HG02943 (cell line): ENCODE results near the gene AKAP10.
"Not testable (repeated sequence)": the region's sequence is repeated elsewhere in the genome, so short reads cannot be mapped to it uniquely, and the experiment has no call there.

Experiments used
- ATAC-seq: cut with Tn5 transposase; IDR thresholded peaks from one replicate; pipeline ENCODE4 v1.9.1; 2021; ENCODE audit warnings: mild to moderate bottlenecking, low read depth, moderate library complexity; ENCODE audit not compliant: unreplicated experiment

The AKAP10 gene

DNA sequence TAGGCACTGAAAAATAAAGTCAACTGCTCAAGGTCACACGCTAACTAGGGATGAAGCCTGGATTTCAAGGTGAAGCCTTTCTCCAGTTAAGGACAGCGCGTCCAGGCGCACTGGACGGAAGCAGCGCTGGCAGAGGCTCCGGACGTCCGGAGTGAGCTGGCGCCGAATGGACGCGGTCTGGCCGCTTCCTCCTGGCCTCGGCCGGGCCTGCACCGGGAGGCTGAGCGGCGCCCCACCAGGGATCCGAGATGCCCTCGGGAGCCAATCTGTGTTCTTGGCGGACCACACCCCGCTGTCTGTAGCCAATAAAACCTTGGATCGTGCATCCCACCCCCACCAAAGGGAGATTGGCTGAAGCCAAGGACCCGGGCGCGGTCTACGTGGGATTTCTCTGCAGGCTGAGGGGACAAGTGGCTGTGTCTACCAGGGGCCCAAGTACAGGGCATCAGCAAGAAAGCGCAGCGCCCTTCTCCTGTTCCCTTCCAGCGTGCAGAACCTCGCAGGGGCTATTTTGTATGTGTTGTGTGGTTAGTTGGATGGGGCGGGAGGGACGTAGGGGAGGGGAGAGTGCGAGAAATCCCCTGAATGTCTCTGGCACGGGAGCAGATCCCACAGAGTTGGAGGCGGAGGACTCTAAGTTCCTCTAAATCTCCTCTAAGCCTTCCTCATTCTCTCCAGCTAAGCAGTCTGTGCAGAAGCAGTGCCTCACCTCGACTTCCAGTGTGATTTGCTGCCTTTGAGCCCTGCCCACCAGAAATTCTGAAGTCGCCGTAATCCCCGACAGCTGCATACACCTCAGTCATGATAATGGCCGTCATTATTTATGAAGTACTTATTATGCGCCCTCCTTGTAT lies 2.5 kb upstream of the AKAP10 start:
- no peak for ATAC-seq

DNA sequence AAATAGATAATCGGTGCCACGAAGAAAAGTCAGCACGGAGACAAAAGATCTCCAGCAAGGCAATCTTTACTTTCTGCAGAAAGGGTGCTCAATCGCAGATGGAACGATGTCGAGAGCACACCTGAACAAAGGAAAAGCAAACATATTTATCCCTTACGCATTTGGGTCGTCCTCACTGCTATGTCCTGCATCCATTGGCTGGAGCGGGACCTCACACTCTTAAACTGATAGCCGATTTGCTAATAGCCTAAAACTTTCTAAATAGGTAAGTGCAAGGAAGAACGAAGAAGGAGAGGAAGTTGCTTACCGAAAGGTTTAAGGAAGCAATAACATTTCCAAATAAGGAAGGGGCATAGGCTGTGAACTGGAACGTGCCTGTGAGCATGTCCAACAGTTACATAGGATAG lies 1.2 kb upstream of the AKAP10 start:
- ATAC-seq = no peak

DNA sequence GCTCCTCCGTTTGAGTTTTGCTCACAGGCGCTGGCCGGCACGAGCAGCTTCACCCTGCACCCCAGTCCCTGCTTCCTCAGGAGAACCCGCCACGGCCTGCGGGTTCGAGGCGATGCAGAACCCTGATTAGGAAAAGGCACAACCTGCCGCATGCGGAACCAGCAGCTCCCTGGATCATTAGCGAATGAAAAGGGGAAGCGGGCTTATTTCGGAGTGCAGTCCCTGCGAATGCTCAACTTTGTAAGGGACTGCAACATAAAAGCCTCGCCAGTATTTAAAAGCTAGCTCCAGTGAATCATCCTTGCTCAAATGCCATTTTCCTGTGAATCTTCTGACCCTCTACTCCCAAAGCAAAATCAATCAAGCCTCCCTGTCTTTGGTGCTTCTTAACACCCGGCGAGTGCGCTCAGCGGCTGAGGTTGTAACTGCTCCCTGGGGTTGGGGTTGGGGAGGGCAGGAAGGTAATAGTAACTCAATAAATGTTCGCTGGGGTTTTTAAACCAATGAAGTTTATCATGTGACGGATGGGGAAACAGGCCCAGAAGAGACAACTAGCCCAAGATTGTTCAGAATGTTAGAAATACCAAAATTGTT lies 678 bp upstream of the AKAP10 start:
- peak; percentile 10 for ATAC-seq

DNA sequence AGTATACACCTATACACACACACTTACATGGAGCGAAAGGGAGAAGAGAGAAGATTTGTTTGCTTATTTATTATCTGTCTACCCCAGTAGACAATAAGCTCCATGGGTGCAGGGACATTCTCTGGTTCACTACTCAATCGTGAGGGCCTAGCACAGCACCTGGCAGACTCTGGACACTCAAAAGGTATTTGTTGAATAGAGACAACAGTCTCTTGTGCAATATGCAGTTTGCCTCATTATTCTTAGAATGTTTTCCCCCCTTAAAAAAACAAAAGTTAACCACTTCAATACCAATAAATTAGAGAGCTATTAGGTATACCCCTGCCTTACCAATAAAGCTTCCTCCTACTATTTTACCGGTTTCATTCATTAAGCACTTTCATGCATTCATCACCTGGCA lies 2.0 kb downstream of the AKAP10 start:
- ATAC-seq = no peak

DNA sequence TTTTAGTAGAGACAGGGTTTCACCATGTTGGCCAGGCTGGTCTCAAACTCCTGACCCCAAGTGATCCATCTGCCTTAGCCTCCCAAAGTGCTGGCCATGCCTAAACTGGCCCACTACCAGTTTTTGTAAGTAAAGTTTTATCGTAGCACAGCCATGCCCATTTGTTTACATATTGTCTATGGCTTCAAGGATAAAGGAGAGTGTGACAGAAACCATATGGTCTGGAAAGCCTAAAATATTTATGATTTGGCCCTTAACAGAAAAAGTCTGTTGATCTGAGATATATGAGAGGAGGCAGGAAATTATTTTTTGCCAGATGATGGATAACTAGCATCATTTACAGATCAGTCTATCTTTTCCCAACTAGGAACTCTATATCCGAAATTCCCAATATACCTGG lies 4.5 kb downstream of the AKAP10 start:
- no peak for ATAC-seq

DNA sequence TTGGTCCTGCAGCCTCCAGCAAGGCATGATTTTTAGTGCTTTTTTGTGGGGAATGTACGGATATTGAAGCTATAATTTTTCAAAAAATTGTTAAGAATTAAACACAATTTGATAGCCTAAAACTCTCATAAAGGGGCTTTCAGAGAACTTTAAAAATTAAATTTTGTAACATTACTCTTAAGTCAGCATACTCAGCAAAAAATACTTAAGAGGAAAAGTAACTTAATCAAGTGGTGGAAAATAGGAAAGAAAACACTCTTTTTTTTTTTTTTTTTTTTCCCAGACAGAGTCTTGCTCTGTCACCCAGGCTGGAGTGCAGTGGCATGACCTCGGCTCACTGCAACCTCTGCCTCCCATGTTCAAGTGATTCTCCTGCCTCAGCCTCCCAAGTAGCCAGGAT lies 14.7 kb downstream of the AKAP10 start:
- not testable (repeated sequence) for ATAC-seq

DNA sequence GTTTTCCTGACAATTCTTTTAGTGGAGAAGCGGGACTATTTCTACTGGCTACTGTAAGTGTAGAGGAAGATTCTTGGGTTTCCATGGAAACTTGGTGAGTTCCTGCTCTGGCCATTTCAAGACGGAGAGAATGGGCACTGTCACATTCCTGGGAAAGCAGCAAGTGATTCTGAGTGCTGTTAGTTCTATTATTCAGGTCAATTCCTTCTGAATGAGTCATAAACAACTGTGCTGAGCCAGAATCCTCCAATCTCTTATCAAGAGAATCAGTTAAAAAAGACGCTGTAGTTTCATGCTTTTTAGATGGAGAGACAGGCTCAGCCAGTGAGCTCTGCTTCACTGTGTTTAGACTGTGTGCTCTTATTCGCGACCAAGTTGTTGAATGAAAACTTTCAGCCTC lies 19.6 kb downstream of the AKAP10 start:
- no peak for ATAC-seq

DNA sequence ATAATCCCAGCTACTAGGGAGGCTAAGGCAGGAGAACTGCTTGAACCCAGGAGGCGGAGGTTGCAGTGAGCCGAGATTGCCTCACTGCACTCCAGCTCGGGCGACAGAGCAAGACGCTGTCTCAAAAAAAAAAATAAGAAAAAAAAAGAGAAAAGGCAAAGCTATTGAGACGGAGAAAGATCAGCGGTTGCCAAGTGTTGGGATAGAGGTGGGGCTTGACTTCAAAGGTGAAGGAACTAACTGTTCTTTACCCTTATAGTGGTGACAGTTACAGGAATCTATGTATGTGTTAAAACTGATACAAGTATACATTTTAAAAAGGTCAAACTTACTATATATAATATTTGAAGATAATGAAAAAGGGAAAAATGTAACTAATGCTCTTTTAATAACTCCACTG lies 22.5 kb downstream of the AKAP10 start:
- no peak for ATAC-seq

DNA sequence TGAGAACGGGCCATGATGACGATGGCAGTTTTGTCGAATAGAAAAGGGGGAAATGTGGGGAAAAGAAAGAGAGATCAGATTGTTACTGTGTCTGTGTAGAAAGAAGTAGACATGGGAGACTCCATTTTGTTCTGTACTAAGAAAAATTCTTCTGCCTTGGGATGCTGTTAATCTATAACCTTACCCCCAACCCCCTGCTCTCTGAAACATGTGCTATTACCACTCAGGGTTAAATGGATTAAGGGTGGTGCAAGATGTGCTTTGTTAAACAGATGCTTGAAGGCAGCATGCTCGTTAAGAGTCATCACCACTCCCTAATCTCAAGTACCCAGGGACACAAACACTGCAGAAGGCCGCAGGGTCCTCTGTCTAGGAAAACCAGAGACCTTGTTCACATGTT lies 26.2 kb downstream of the AKAP10 start:
- not testable (repeated sequence) for ATAC-seq

DNA sequence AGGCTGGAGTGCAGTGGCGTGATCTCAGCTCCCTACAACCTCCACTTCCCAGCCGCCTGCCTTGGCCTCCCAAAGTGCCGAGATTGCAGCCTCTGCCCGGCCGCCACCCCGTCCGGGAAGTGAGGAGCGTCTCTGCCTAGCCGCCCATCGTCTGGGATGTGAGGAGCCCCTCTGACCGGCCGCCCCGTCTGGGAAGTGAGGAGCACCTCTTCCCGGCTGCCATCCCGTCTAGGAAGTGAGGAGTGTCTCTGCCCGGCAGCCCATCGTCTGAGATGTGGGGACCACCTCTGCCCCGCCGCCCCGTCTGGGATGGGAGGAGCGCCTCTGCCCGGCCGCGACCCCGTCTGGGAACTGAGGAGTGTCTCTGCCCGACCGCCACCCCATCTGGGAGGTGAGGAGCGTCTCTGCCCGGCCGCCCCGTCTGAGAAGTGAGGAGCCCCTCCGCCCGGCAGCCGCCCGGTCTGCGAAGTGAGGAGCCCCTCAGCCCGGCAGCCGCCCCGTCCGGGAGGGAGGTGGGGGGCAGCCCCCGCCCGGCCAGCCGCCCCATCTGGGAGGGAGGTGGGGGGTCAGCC lies 26.9 kb downstream of the AKAP10 start:
- ATAC-seq = not testable (repeated sequence)

DNA sequence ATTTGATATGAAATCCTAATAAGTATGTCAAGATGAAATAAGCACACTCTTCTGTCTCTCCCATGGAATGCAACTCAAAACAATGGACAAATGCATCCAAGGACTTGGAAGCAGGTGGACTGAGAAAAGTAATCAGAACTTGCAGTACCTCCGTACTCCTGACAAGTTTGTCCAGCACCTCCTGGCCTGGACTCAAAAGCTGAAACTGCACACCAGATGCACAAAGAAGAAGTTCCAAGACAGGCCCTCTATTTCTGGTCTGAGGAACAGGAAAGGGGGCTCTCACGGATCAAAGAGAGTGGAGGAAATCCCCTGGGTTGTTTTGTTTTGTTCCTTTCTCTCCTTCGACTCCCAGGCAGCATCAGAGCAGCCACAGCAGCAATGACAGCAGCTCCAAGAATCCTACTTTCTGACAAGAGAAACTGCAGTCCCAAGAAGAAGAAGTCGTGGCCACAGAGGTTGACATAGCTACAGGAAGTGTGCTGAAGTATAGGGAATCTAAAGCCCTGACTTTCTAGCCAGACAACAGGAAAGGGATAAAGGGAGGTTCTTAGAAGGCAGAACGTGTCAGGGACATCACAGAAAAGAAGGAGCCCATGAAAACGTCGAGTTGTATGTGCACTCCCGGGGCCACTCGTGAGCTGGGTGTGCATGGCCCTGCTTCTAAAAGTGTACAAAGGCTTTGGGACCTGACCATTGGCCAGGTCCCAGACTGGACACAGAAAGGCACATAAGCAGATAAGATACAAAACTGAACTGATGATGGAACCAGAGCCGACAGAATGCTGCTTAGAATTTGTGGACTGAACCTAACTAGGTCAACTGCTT lies 29.3 kb downstream of the AKAP10 start:
- no peak for ATAC-seq

DNA sequence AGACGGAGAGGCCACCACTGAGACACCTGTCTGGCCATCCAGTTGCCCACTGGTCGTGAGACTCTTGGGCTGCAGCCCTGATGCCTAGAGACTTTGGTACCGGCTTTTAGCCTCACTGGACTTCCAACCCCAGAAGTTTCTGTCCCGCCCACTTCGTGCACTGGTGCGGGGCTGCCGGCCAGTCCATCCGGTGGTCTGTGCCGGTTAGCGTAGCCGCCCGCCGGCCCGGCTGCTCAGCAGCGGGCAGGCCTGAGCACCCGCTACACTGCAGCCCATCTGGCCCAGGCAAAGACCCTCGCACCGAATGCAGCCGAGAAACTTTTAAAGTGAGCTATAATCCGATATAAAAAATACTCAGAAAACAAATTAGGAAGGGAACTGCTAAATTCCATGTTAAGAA lies 30.7 kb downstream of the AKAP10 start:
- no peak for ATAC-seq

DNA sequence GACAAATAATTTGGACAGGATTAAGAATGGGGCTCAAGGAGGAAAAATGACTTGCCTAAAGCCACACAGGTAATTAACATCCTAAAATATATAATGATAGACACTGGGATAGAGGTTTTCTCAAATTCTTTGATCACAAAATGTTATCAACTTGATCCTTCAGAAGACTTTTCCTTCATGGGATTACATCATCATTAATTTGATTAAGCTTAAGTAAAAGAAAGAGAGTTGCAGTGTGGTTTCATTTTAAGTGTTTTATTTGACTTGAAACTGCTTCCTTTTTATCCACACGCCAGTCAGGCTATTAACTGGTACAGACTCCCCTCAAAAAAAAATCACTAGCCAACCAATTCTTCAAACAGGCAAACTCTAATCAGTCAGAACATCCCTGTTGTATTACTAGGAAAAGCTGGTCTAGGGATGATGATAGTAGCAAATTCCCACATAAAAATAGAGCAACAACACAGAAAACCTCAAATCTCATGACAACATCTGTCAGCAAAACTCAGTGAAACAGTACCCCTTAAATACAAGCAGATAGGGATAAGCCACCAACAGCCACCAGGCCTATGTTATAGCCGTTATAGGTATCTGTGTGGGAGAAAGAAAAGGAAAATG lies 32.5 kb downstream of the AKAP10 start:
- no peak for ATAC-seq

DNA sequence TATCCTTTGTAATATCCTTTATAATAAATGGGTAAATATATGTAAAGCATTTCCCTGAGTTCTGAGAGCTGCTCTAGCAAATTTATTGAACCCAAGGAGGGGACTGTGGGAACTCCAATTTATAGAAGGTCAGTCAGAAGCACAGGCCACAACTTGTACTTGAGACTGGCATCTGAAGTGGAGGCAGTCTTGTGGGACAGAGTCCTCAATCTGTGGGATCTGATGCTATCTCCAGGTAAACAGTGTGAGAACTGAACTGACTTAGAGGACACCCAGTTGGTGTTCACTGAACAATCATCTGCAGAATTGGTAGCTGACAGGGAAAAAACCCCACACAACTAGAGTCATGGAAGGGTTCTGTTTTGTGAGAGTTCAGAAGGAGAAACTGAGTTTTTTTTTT lies 34.0 kb downstream of the AKAP10 start:
- ATAC-seq = no peak

DNA sequence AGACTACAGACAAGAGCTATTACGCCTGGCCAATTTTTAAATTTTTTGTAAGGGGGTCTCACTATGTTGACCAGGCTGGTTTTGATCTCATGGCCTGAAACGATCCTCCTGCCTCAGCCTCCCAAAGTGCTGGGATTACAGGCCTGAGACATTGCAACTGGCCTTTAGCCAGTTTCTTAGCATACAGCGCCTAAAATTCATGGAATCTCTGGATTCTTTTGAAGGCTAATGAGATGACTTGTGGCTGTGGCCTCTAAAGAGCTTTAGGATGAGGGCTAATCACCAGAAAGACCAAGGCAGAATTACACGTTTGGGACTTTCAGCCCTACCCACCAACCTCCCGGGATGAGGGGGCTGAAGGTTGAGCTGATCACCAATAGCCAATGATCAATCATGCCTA lies 34.6 kb downstream of the AKAP10 start:
- ATAC-seq = no peak

DNA sequence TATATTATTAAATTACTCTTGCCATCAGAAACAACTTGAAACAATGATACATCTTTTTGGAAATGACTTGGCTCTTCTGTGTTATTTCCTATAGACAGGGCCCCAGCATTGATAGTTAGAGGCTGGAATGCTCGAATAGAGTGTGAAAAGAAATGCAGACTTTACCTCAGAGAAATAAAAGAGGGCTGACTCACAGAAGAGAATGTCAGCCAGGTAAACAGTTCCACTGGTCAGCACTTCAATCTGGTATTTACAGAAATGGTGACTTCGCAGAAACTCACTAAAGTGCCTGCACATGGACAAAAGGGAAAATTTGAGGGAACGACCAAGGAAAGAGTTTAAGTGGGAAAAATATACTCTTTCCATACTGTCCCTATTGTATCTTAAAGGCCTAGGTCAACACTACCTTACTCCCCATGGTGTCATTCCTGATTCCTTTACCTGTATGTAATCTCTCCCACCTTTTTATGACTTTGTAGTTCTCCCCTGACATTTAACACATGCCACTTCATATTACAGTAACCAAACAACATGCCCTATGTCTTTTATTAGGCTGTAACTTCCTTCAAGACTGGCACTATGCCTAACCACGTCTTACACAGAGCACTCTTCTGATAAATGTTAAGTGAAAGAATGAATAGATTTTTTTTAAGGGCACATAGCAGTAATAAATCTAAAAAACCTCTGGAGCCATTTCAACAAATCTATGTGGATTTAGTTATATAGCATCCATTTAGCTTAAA lies 36.7 kb downstream of the AKAP10 start:
- no peak for ATAC-seq

DNA sequence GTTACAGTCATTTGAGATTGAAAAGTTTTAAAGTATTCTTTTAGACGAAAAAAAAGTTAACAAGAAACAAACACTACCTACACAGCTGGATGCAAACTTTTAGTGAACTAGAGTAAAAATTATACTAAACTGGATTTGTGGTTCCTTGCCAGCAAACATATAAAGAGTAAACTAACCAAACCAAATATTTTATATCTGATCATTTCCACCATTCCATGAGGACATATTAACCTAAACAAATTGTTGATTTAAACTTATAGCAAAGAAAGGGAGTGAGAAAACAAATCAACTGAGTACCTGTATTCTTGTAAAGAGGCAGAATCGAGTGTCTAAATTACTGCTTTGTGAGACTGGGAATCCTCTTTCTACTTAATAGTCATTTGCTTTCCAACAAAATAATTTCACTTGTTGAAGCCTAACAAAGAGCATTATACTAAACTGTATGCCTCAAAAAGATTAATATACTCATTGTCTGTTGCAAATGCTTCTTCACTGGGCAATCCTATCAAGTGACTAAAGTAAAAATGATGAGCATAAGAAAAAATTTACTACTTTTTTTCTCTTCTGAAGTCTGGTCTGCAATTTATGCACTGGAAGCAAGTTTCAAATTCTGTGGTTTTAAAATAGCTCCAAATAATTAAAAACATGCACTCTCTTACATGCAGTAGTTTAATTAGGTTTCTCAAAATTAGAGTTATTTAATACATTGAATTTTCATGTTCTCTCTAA lies 37.5 kb downstream of the AKAP10 start:
- ATAC-seq = no peak

DNA sequence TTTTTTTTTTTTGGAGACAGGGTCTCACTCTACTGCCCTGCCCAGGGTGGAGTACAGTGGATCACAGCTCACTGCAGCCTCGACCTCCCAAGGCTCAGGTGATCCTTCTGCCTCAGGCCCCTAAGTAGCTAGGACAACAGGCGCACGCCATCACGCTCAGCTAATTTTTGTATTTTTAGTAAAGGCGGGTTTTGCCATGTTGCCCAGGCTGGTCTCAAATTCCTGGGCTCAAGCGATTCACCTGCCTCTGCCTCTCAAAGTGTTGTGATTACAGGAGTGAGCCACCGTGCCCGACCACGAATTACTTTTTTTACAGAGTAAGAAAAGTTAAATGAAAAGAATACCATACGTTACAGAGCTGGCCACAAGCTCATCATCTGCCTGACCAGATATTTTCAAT lies 38.9 kb downstream of the AKAP10 start:
- no peak for ATAC-seq

DNA sequence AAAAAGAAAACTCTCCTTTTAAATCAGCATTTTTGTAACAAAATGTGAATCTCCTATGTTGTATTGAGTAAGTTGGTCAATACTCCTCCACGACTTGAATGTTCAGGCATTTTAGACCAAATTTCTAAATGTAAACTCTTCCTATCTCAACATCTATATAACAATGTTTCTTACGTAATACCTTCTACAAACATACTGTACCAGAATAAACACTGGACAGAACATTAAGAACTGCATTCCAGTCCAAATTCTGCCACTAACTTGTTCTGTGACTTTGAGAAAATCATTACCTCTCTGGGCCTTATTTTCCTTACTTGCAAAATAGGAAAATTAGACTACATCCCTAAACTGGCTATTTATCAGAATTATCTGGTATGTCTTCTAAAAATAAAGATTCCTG lies 40.1 kb downstream of the AKAP10 start:
- no peak for ATAC-seq
